ENCODE data around the gene NFKB2. TPM values are rescaled to one million over a fixed set of nuclear protein-coding genes. Genes with fewer than 3 reads are reported as not detected.

The NFKB2 gene
- 30.1 TPM for polyA plus RNA-seq (2013, experiment 1 of 2; ENCODE audit: insufficient read length)
- polyA plus RNA-seq (2013, experiment 2 of 2; ENCODE audit: insufficient read length) = 22.3 TPM

- peak; percentile 85 for DNase-seq
Observed at GRCh38 chr10:102395400-102396316, at the start of gene NFKB2. TSS of gene NFKB2 (plus strand) at chr10:102395705. CDS start at chr10:102395960, 255 bp downstream.

- peak; percentile 36 for DNase-seq
Observed at GRCh38 chr10:102347236-102347828, 48.2 kb upstream of the NFKB2 start.

GRCh38 chr10:102352066-102352715, 43.3 kb upstream of the NFKB2 start:
- peak; percentile 64 for DNase-seq

- DNase-seq = no peak
Observed at GRCh38 chr10:102354451-102354850, 41.1 kb upstream of the NFKB2 start.

- DNase-seq = no peak
Observed at GRCh38 chr10:102358712-102359382, 36.7 kb upstream of the NFKB2 start.

GRCh38 chr10:102367441-102367840, 28.1 kb upstream of the NFKB2 start:
- no peak for DNase-seq

GRCh38 chr10:102368077-102368476, 27.4 kb upstream of the NFKB2 start:
- no peak for DNase-seq

GRCh38 chr10:102371295-102371694, 24.2 kb upstream of the NFKB2 start:
- DNase-seq = no peak

GRCh38 chr10:102375250-102375649, 20.3 kb upstream of the NFKB2 start:
- DNase-seq = no peak

- DNase-seq = no peak
Observed at GRCh38 chr10:102375867-102376266, 19.6 kb upstream of the NFKB2 start.

GRCh38 chr10:102376901-102377300, 18.6 kb upstream of the NFKB2 start:
- no peak for DNase-seq

GRCh38 chr10:102379383-102379782, 16.1 kb upstream of the NFKB2 start:
- no peak for DNase-seq

GRCh38 chr10:102381983-102382382, 13.5 kb upstream of the NFKB2 start:
- no peak for DNase-seq

GRCh38 chr10:102382871-102383270, 12.6 kb upstream of the NFKB2 start:
- no peak for DNase-seq

GRCh38 chr10:102384053-102384452, 11.5 kb upstream of the NFKB2 start:
- DNase-seq = no peak

- no peak for DNase-seq
Observed at GRCh38 chr10:102384606-102385429, 10.7 kb upstream of the NFKB2 start.

GRCh38 chr10:102389894-102390293, 5.6 kb upstream of the NFKB2 start:
- no peak for DNase-seq

- no peak for DNase-seq
Observed at GRCh38 chr10:102392306-102392705, 3.2 kb upstream of the NFKB2 start.

- DNase-seq = no peak
Observed at GRCh38 chr10:102393411-102394078, 2.0 kb upstream of the NFKB2 start.

GRCh38 chr10:102394079-102394800, 1.3 kb upstream of the NFKB2 start:
- peak; percentile 93 for DNase-seq
